GM21717 (cell line): ENCODE data around the gene RPL37.
"Not testable (repeated sequence)": the region's sequence is repeated elsewhere in the genome, so short reads cannot be mapped to it uniquely, and the experiment has no call there.

Experiments
- ATAC-seq: cut with Tn5 transposase; IDR thresholded peaks from one replicate; pipeline ENCODE4 v1.9.1; 2021; ENCODE audit warnings: mild to moderate bottlenecking, moderate library complexity; ENCODE audit not compliant: unreplicated experiment

RPL37 gene

DNA sequence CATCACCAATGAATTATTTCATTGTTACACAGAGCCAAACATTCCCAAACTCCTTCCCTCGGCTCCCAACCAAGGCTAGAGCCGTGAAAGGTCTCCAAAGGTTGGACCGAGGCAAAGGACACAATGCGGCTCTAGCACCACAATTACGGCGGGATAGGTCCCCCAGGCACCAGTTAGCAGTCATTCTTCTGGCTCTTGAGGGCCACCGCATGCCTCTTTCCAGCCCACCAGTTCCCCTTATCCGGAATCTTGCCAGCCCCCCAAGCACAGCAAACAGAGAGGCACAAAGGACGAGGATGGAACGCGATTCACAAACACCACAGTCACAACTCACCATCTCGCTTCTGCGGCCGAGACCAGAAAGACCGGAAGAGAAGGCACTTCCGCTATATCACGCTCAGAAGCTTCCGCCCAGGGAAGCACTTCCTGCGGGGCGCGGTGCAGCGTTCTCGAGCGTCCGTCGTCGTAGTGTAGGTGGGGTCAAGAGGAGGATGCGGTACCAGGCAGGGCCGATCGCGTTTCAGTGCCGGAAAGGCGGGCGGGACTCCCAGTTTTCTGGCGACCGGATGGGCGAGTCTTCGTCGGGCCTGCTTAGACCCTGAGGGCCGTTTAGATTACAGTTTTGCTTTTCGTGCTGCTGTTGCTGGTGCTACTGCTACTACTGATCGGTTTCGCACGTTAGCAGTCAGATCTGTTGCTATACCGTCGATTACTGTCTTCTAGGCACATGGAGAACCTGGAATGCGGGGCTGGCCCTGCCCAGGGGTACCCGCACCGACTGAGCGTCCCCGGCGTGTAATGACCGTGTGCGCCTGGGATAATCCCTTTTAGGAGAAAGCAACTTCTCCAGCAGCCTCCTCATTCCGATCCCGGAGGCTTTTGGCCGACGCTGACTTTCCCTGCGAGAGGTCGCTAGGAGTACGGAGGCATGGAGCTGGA, at the start of gene RPL37:
Gene RPL37 (minus strand): TSS at position 374 of the 939 bp plus-strand sequence. CDS start 37 bp downstream, at position 337.
- peak; percentile 95 for ATAC-seq

DNA sequence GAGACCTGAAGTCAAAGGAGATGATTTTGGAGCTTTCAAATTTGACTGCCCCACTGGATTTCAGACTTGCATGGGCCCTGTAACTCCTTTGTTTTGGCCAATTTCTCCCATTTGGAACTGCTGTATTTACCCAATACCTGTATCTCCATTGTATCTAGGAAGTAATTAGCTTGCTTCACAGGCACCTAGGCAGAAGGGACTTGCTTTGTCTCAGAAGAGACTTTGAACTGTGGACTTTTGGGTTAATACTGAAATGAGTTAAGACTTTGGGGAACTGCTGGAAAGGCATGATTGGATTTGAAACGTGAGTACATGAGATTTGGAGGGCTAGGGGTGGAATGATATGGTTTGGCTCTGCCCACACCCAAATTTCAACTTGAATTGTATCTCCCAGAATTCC, 48.0 kb upstream of the RPL37 start:
- not testable (repeated sequence) for ATAC-seq

DNA sequence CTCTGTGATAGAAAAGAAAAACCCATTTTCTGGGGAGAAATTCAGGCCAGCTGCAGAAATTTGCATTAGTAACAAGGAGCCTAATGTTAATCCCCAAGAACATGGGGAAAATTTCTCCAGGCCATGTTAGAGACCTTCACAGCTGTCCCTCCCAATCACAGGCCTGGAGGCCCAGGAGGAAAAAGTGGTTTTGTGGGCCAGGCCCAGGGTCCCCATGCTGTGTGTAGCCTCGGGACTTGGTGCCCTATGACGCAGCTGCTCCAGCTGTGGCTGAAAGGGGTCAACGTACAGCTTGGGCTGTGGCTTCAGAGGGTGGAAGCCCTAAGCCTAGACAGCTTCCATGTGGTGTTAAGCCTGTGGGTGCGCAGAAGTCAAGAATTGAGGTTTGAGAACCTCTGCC, 47.3 kb upstream of the RPL37 start:
- ATAC-seq, result no peak

DNA sequence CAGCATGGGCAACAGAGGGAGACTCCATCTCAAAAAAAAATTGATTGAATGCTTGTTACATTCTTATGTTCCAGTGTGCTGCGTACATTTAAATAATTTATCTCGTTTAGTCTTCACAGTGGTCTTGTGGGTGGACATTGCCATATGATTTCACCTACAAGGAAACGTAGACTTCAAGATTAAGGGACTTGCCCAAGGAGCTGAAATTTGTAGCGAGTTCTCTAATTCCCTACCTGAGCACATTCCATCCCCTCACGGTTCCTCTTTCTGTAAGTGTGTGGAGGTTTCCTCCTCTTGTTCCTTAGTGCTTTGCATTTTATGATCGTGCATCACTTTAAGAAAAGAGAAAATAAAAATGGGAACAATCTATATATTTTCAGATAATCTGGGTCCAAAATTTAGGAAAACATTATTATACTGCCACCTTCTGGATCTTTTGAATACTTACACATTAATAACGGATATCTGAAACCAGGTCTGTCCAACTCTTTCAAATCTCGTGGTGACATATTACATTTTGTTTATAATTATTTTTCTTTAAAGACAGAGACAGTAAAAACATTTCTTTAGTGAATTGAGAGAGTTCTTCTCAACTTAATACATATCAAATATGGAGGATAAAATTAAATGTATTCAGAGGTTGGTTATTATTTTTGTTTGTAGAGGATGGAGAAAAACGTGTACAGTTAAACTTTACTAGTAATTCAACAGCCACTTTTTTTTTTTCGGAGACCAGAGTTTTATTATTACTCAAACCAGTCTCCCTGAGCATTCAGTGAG, 44.3 kb upstream of the RPL37 start:
- no peak for ATAC-seq

DNA sequence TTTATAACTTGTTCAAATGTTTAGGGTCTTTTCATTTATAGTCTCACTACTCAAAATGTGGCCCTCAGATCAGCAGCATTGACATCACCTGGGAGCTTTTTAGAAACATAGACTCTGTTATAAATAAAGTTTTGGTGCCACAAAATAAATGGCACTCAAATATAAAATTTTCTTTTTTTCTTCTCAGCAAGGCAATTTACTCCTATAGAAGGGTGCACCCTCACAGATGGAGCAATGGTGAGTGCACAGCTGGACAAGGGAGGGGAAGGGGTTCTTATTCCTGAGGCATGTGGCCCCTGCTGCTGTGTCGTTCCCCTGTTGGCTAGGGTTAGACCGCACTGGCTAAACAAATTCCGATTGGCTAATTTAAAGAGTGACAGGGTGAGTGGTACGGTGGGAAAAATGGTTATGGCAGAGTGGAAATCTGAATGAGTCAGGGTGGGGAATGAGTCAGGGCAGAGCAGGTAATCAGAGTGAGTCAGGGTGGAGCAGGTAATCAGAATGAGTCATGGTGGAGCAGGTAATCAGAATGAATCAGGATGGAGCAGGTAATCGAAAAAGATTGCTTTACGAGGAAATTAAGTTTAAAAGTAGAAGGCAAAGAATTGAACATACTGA, 42.5 kb upstream of the RPL37 start:
- no peak for ATAC-seq

DNA sequence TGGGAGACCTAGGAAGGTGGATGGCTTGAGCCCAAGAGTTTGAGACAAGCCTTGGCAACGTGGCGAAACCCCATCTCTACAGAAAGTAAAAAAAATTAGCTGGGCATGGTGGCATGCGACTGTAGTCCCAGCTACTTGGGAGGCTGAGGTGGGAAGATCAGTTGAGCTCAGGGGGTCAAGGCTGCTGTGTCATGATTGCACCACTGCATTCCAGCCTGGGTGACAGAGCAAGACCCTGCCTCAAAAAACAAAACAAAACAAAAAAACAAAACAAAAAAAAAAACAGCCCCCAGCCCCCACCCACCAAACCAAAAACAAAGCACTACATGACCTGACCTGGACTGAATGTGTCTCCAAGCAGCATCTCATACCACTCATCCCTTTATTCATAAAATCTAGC, 40.9 kb upstream of the RPL37 start:
- no peak for ATAC-seq

DNA sequence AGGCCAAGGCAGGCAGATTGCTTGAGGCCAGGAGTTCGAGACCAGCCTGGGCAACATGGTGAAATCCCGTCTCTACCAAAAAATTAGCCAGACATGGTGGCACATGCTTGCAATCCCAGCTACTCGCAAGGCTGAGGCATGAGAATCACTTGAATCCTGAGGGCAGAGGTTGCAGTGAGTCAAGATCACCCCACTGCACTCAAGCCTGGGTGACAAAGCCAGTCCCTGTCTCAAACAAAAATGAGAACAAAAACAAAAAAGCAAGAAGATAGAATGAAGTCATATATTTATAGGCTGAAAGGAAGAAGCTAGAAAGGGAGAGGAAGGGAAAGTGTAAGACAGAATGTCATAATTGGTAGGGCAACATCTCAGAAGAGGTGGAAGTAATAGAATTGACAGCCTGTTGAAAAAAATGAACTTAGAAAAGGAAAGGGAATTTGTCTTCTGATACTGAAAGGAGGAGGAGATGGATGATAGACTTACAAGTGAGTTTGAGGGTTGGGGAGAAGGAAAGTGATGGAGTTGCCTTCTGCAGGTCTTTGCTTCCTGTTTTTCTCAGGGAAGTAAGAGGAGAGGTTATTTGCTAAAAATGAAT, 38.4 kb upstream of the RPL37 start:
- ATAC-seq, result no peak

DNA sequence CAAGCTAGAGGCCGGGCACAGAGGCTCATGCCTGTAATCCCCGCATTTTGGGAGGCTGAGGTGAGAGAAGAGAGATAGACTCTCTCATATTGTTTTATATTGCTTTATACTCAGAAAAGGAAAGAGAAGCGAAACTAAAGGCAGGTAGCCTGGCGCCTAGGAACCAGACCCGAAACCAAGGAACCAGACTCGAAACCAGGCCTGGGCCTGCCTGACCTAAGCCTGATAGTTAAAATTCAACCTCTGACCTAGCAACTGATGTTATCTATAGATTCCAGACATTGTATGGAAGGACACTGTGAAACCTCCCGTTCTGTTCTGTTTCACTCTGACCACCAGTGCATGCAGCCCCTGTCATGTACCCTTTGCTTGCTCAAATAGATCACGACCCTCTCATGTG, 37.2 kb upstream of the RPL37 start:
- ATAC-seq, result not testable (repeated sequence)

DNA sequence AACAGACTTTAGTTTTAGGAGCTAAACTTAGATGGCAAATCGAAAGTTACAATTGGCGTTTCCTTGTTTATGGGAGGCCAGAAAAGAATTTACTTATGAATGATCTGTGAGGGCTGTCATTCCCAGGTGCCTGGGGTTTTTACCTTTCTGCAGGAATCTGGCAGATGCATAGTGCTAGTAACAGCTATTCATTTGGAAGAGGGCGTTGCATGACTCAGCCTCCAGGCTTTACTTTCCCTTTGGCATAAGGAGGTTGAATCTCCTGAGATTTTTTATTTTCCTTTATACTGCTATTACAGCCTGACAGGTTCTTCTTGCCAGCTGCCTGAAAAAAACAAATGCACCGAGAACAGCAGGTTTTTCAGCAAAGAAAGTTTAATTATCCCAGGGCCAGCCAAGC, 36.2 kb upstream of the RPL37 start:
- no peak for ATAC-seq

DNA sequence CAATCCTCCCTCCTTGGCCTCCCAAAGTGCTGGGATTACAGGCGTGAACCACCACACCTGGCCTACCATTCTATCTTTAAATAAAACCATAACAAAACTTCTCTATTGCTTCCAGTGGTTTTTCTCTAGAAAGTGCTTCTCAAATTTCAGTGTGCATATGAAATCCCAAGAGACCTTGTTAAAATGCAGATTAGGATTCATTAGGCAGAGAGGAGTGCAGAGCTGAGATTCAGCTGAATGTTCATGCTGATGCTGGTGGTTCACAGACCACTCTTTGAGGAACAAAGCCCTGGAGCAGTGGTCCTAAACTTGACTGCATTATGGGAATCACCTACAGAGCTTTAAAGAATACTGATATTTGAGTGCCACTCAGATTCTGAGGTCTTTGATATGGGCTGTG, 34.4 kb upstream of the RPL37 start:
- ATAC-seq, result no peak

DNA sequence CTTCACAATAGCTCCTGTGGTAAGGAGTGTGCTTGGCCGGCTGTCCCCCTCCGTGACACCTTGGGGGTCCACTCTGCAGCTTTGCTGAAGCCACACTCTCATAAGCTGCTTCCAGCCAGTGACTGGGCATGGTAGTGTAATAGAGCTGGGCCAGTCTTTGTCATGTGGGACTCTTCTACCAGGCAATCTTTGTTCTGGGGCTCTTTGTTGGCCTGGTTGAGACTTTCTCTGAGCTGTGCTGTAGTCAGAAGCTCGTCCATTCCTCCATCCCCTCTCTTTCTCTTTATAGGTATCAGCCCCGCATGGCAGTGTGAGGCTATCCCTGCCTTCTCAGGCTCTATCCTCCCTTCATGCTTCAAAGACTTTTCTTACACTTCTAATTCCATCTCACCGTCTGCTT, 31.8 kb upstream of the RPL37 start:
- ATAC-seq, result no peak

DNA sequence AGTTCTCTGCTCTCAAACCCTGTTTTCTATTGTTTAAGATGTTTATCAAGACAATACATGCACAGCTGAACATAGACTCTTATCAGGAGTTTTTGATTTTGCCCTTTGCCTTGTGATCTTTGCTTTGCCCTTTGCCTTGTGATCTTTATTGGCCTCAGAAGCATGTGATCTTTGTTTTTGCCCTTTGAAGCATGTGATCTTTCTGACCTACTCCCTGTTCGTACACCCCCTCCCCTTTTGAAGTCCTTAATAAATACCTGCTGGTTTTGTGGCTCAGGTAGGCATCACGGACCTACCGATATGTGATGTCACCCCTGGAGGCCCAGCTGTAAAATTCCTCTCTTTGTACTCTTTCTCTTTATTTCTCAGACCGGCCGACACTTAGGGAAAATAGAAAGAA, 30.0 kb upstream of the RPL37 start:
- not testable (repeated sequence) for ATAC-seq

DNA sequence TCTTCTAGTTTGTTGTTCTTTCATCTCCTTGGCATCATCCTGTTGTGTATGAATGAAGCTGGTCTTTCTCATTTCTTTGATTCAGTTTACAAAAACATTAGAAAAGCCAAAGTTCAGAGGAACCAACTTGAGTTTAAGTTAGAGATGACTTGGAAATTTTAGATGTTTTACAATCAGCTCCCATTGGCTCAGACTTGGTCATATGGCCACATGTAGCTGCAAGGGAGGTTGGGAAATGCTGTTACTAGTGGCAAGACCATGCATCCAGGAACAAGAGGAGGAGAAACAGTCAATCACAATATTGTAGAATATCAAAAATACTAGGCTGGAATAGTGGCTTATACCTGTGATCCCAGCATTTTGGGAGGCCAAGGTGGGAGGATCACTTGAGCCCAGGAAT, 25.7 kb upstream of the RPL37 start:
- ATAC-seq, result no peak

DNA sequence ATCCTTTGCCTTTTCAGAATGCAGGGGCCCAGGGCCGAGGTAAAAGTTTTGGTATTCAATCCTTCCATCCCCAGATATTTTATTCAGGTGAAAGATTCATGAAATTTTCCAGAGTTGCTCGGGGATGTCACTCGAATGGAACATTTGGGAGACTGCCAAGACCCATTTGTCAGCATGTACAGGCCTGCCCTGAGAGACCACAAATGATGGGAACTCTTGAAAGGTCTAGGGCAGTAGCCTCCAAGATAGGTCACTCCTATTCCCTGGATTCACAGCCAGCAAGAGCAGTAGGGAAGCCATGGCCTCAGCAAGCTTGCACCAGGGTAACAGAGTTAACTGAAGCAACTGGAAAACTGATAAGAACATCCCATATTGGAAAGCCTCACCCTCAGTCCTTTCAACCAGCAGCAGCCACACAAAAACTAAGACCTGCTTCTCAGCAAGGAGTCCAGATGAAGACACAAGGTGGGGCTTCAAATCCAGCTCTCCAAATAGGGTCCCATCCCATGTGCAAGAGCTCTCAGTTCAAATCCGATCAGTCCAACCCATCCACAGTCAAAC, 18.7 kb upstream of the RPL37 start:
- ATAC-seq, result no peak

DNA sequence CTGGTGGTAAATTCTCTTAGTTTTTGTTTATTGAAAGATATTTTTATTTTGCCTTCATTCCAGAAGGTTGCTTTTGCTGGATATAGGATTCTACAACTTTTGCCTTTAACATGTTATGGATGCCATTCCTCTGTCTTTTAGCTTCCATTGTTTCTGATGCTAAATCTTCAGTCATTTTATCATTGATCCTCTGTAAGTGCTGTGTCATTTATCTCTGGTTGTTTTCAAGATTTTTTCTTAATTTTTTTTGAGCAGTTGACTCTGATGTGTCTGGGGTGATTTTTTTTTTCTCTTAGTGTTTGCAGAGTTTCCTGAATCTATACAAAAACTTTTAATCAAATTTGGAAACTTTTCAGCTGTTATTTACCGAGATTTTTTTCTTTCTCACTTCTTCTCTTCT, 12.5 kb upstream of the RPL37 start:
- ATAC-seq, result no peak

DNA sequence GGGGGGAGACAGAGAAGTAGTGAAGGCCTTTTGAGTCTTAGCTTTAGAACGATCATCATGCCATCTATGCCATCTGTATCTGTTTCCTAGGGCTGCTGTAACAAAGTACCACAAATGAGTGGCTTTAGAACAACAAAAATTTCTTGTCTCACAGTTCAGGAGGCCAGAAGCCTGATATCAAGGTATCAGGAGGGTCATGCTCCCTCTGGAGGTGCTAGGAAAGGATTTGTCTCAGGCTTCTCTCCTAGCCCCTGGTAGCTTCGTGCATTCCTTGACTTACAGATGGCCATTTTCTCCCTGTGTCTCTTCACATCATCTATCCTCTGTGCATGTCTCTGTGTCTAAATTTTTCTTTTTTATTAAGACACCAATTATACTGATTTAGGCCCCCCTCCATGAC, 11.3 kb upstream of the RPL37 start:
- ATAC-seq, result no peak

DNA sequence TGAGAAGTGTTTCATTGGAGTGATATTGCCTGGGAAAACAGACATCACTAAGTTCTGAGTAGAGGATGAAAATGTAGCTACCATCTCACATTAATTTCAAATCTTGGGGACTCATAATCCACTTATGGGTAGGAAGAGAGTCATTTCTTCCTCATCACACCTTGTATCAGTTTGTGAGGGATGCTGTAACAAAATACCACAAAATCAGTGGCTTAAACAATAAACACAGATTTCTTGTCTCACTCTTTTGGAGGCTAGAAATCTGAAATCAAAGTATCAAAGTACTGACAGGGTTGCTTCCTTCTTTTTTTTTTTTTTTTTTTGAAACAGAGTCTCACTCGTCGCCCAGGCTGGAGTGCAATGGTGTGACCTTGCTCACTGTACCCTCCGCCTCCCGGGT, 9.5 kb upstream of the RPL37 start:
- no peak for ATAC-seq

DNA sequence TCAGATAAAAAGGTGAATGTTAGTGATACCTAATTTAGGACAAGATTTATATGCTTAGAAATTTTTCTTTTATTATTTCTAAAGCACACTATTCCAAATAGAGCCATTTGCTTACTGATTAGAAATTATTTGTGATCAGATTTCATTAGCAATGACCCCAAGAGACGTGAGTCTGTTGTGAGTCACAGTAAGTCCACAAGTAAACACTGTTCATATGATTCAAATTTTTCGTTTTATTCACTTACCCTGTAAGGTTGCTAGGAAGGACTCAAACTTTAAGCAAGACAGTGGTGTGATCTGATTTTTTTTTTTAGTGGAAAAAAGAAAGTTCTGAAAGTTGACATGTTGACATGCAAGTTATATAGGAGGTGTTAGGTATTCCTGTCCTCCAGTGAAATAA, 7.3 kb upstream of the RPL37 start:
- ATAC-seq, result no peak

DNA sequence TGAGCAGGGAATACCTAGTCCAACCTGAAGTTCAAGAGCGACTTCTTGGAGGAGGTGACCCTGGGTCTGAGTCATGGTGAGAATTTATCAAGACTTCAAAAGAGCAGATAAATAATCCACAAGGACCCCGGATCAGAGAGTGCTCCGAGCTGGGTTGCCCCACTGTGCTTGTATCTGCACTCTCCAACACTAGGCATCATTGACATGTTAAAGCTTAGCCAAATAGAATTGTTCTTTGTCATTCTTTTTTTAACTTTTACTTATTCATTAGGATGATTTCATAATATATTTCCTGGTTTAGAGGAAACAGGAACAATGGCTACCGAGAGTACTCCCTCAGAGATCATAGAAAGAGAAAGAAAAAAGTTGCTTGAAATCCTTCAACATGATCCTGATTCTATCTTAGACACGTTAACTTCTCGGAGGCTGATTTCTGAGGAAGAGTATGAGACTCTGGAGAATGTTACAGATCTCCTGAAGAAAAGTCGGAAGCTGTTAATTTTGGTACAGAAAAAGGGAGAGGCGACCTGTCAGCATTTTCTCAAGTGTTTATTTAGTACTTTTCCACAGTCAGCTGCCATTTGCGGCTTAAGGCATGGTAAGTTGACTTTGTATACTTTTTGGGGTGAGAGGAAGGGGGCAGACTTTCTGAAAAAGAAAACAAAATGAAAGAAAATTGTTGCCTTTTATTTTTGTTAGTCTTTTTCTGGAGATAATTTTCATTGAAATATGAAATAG, 6.2 kb upstream of the RPL37 start, which contains the start of gene CARD6:
Gene CARD6 (plus strand): TSS at position 300 of the 738 bp plus-strand sequence. CDS start 16 bp downstream, at position 316.
- ATAC-seq, result no peak

DNA sequence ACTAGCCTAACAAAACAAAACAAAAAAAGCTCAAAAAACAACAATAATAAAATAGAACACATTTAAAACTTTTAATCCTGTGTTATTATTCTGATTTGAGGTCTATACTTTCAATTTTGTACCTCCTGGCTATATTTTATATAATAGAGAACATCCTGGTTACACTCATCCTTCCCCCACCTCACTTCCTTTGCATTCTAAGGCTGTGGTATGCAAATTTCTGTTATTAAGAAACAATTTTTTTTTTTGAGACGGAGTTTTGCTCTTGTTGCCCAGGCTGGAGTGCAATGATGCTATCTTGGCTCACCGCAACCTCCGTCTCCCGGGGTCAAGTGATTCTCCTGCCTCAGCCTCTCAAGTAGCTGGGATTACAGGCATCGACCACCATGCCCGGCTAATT, 3.1 kb upstream of the RPL37 start:
- ATAC-seq, result no peak
